Upper lobe of right lung (tissue), 1 donor: ENCODE data around the gene SLC6A6. TPM values are rescaled to one million over a fixed set of nuclear protein-coding genes. Genes with fewer than 3 reads are reported as not detected.

Experiments used
- ATAC-seq: fragments of 200-7000 bp; cut with Tn5 transposase; one replicate; pipeline ENCODE4 v1.9.1; 2020; ENCODE audit warnings: mild to moderate bottlenecking, moderate library complexity
- DNase-seq: peaks from one replicate; pipeline ENCODE4 v3.0.0-alpha.2; 2020
- H3K27ac ChIP-seq: fragments of 200-600 bp; one replicate; pipeline ENCODE4 v1.8.0; 2022
- H3K27me3 ChIP-seq: fragments of 200-600 bp; one replicate; pipeline ENCODE4 v1.8.0; 2022; ENCODE audit warnings: mild to moderate bottlenecking
- H3K36me3 ChIP-seq: fragments of 200-600 bp; one replicate; pipeline ENCODE4 v1.8.0; 2022
- H3K4me1 ChIP-seq: fragments of 200-600 bp; one replicate; pipeline ENCODE4 v1.8.0; 2022
- H3K4me3 ChIP-seq: fragments of 200-600 bp; one replicate; pipeline ENCODE4 v1.8.0; 2022; ENCODE audit warnings: mild to moderate bottlenecking
- H3K9me3 ChIP-seq: fragments of 200-600 bp; one replicate; pipeline ENCODE4 v1.8.0; 2022
- CTCF ChIP-seq: fragments of 200-600 bp; IDR thresholded peaks from one replicate; pipeline ENCODE4 v1.8.0; 2022; ENCODE audit warnings: antibody characterized with exemption
- intact Hi-C: fragments of 100-400 bp; cut with DNase I; formaldehyde crosslinking; loops from one replicate; pipeline ENCODE4 v1.11.0; 2022
- total RNA-seq: library from RNA; stranded (reverse); fragmentation: NEBNext Ultra II Directional; extraction: Animal tissue kit (Norgen Biotek cat#: 25700); gene quantifications from one replicate; pipeline ENCODE4 v1.2.1, GENCODE V29; 2021
- donor health status: DM: no; HTN: yes; CAD: no; lungs with severe emphysema.

SLC6A6 gene
- total RNA-seq, 1 donor from 2014 or later, result 54.3 TPM

- H3K4me1 ChIP-seq, result peaks cover 90% of the 10 kb centered on the region
- H3K27me3 ChIP-seq, result no peaks in the 10 kb centered on the region
- H3K36me3 ChIP-seq, result no peaks in the 10 kb centered on the region
- intact Hi-C loops, result no loop called here
- no peaks in the 10 kb centered on the region for H3K9me3 ChIP-seq
- peak; percentile 90 for ATAC-seq
- peak overlapping the region; percentile 89 for H3K27ac ChIP-seq
- H3K4me3 ChIP-seq, result peak overlapping the region; percentile 18
- no peak for TF ChIP-seq CTCF
- peak; percentile 96 for DNase-seq
Measured at GRCh38 chr3:14431917-14432834, 29.8 kb downstream of the SLC6A6 start.

- no peak overlapping the region for H3K4me3 ChIP-seq
- intact Hi-C loops, result no loop called here
- peaks cover 90% of the 10 kb centered on the region for H3K4me1 ChIP-seq
- no peaks in the 10 kb centered on the region for H3K36me3 ChIP-seq
- H3K9me3 ChIP-seq, result no peaks in the 10 kb centered on the region
- peak overlapping the region; percentile 89 for H3K27ac ChIP-seq
- ATAC-seq, result no peak
- peak; percentile 62 for DNase-seq
- TF ChIP-seq CTCF, result no peak
- no peaks in the 10 kb centered on the region for H3K27me3 ChIP-seq
Measured at GRCh38 chr3:14433106-14433505, 30.7 kb downstream of the SLC6A6 start.

- intact Hi-C loops, result no loop called here
- TF ChIP-seq CTCF, result no peak
- Histone ChIP-seq H3K4me1 (peaks cover 92% of the 10 kb centered on the region), H3K27ac (peak overlapping the region; percentile 89), H3K4me3 (no peak overlapping the region), H3K9me3 (no peaks in the 10 kb centered on the region), H3K36me3 (no peaks in the 10 kb centered on the region), H3K27me3 (no peaks in the 10 kb centered on the region)
- ATAC-seq, result peak; percentile 1
- peak; percentile 79 for DNase-seq
Measured at GRCh38 chr3:14434126-14434497, 31.7 kb downstream of the SLC6A6 start.

GRCh38 chr3:14434498-14435151 is 32.2 kb downstream of the SLC6A6 start:
- ATAC-seq (peak; percentile 47), DNase-seq (peak; percentile 82)
- Histone ChIP-seq H3K9me3 (no peaks in the 10 kb centered on the region), H3K36me3 (no peaks in the 10 kb centered on the region), H3K27ac (peak overlapping the region; percentile 89), H3K4me3 (no peak overlapping the region), H3K4me1 (peaks cover 92% of the 10 kb centered on the region), H3K27me3 (no peaks in the 10 kb centered on the region)
- no peak for TF ChIP-seq CTCF
- intact Hi-C loops, result no loop called here

GRCh38 chr3:14435175-14436014 is 33.0 kb downstream of the SLC6A6 start:
- ATAC-seq, result no peak
- intact Hi-C loops, result no loop called here
- TF ChIP-seq CTCF, result no peak
- H3K27me3 ChIP-seq, result no peaks in the 10 kb centered on the region
- H3K27ac ChIP-seq, result peak overlapping the region; percentile 89
- H3K4me1 ChIP-seq, result peaks cover 92% of the 10 kb centered on the region
- H3K9me3 ChIP-seq, result no peaks in the 10 kb centered on the region
- H3K36me3 ChIP-seq, result no peaks in the 10 kb centered on the region
- peak; percentile 78 for DNase-seq
- no peak overlapping the region for H3K4me3 ChIP-seq
